NCI-H2029 (cell line): ENCODE results near the gene KDM6B.

Experiments
- DNase-seq: peaks from one replicate; lab custom pipeline; 2025; lab: John Stamatoyannopoulos, UW

The KDM6B gene

DNA sequence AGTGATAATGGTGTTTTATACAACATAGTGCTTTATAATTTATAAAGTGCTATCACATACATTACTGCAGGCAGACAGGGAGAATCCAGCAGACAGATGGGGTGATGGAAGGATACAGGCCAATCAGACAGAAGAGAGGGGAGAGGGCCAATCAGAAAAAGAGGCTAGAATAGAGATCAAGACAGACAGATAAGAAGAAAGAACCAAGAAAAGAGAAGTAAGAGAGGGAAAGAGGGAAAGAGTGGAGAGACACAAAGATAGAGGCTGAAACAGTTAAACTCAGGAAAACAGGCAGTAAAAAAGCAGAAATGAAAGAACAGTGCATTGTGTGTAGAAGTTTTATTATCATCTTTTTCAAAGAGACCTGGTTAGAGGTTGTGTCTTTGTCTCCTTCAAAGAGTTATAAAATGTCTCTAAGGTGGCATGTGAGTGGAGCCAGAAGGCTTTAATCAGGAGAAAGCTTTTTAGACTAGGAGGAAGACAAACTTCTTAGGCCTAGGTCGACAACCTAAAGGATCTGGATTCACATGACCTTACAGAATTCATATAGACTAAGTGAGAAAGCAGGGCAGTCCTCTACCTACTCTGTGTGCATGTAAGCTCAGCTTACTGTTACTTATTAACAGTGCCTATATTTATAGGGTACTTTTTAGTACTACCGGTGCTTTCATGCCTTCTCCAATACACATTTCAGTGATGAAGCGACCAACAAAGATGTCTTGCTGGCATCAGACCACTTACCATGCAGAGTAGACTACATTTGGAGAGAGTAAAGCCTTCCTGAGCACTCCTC lies 46.3 kb downstream of the KDM6B start:
- DNase-seq = no peak

DNA sequence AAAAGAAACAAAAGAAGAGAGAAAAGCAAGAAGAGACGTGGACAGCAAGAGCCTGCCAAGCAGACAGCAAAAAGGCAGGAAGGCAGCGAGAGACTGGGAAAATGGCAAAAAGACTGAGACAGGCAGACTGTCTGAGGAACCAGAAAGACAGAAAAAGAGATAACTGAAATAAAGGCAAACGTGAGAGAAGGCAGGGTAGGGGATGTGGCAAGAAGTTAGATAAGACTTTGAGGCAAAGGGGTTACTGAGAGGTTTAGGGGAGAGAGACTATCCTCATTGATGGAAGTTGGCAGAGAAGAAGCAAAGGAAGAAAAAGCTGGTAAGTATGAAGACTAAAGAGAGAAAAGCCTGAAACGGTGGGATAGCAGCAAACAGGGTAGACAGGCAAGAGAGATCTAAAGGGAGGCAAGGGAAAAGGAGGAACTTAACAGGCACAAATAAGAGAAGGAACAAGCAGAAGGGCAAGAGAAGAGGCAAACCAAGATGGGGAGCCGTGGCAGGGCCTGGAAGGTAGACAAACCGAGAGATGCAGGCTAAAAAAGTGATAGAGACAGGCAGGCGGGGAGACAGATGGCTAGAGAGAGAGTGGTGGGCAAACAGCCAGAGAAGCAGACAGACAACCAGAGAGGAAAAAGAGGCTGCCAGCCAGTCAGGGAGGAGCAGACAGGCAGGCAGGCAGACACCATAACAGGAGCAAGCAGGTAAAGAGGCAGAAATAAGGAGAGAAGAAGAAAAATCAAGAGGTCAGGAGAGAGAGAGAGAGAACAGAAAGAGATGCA lies 47.4 kb downstream of the KDM6B start:
- DNase-seq = peak; percentile 54

GRCh38 chr17:7882068-7882467 lies 48.1 kb downstream of the KDM6B start:
- DNase-seq = peak; percentile 54

DNA sequence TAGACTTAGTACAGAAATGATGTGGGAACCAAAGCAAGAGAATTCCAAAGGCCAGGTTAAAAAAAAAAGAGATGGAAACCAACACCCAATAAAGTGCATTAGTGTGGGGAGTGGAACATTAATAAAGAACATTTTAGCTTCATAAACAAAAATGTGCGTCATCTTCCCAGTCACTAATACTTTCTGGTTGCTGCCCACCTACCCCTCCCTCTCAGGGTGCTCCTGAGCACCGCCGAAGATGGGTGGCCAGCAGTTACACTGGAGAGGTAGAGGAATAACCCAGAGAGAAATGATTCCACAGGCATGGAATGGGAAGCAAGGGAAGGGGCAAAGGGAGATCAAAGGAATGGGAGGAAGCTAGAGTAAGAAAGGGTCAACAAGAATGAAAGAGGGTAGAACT lies 48.6 kb downstream of the KDM6B start:
- no peak for DNase-seq
